K562 (cell line): ENCODE measurements around the gene CDC14A. TPM values are rescaled to one million over a fixed set of nuclear protein-coding genes. Genes with fewer than 3 reads are reported as not detected.
A peak's percentile ranks its signal among the peaks of the same experiment; 100 is the strongest.

ENCODE experiments used
- COPS2 ChIP-seq: fragments of 450-650 bp; conservative IDR thresholded peaks from 2 replicates; pipeline ENCODE4 v1.6.1; 2016; ENCODE audit warnings: mild to moderate bottlenecking, moderate library complexity
- ELF2 ChIP-seq: fragments of 250-450 bp; sonication (Bioruptor Pico); IDR thresholded peaks from 2 replicates; pipeline ENCODE4 v1.5.0; 2021; ENCODE audit warnings: mild to moderate bottlenecking
- FUS ChIP-seq: fragments of 200-400 bp; formaldehyde crosslinking; optimal IDR thresholded peaks from 2 replicates; pipeline ENCODE3; 2017; ENCODE audit warnings: low read depth, low read length
- HCFC1 ChIP-seq: IDR thresholded peaks from 2 replicates; pipeline ENCODE4 v1.6.1; 2012; ENCODE audit warnings: low read depth, low read length, improper control_type of control experiment
- HMG20A ChIP-seq: fragments of 450-650 bp; formaldehyde crosslinking; conservative IDR thresholded peaks from 2 replicates; pipeline ENCODE4 v1.4.0; 2020; ENCODE audit warnings: mild to moderate bottlenecking, mixed read lengths
- NR4A1 ChIP-seq, 2 experiments: fragments of 250-450 bp in 1 of 2; fragments of 450-650 bp in 1 of 2; sonication (Bioruptor Pico) in 1 of 2; IDR thresholded peaks; 2 replicates each; pipeline versions ENCODE4 v1.4.0 to v1.6.1; 2016 to 2020; ENCODE audit warnings: mild to moderate bottlenecking in 2 of 2, missing compliant biosample characterization in 1 of 2, missing genetic modification characterization in 1 of 2, moderate library complexity in 1 of 2
- XRCC3 ChIP-seq: fragments of 450-650 bp; IDR thresholded peaks from 2 replicates; pipeline ENCODE4 v1.6.1; 2017; ENCODE audit warnings: mild to moderate bottlenecking, moderate library complexity
- ZNF785 ChIP-seq: fragments of 250-450 bp; sonication (Bioruptor Pico); IDR thresholded peaks from 2 replicates; pipeline ENCODE4 v1.4.0; 2020; ENCODE audit warnings: mild to moderate bottlenecking
- polyA plus RNA-seq, 8 experiments: library from polyadenylated mRNA; depleted of rRNA in 4 of 8; stranded (reverse) in 5 of 8; unstranded in 3 of 8; fragments of >200 nt; fragmentation: Nextera tagmentation in 2 of 8; fragmentation: Illumina TruSeq in 1 of 8; extraction: Ambion mirVana in 2 of 8; extraction: Trizol in 1 of 8; gene quantifications; 2 replicates each; pipeline versions ENCODE4 v1.2.1 to v1.2.3, GENCODE V29; 2011 to 2014; ENCODE audit warnings: inconsistent platforms in 1 of 8, missing spikeins in 1 of 8
- total RNA-seq, 7 experiments: library from RNA; depleted of rRNA in 6 of 7; stranded (reverse); fragments of >200 nt in 6 of 7; fragmentation: Illumina TruSeq in 2 of 7; extraction: Trizol in 2 of 7; gene quantifications; 2 replicates each; pipeline versions ENCODE4 v1.2.1 to v1.2.3, GENCODE V29; 2011 to 2021; ENCODE audit warnings: low replicate concordance in 1 of 7
- TF ChIP-seq, protein P1 (sequence below): sonication (generic); formaldehyde crosslinking; IDR thresholded peaks from 2 replicates; pipeline ENCODE4 v1.8.0; 2022; ENCODE audit warnings: mild to moderate bottlenecking, missing genetic modification reagents
- TF ChIP-seq, protein P2 (sequence below): fragments of 450-650 bp; formaldehyde crosslinking; IDR thresholded peaks from 2 replicates; pipeline ENCODE4 v1.4.0; 2020; ENCODE audit warnings: mild to moderate bottlenecking, moderate library complexity
- TF ChIP-seq, protein P3 (sequence below), 2 experiments: fragments of 450-650 bp; formaldehyde crosslinking in 1 of 2; IDR thresholded peaks; 2 replicates each; pipeline versions ENCODE4 v1.4.0 to v1.6.1; 2014 to 2020; ENCODE audit warnings: mild to moderate bottlenecking in 2 of 2, borderline replicate concordance in 1 of 2, low read depth in 1 of 2
- TF ChIP-seq, protein P4 (sequence below): sonication (generic); formaldehyde crosslinking; IDR thresholded peaks from 2 replicates; pipeline ENCODE4 v1.8.0; 2022; ENCODE audit warnings: mild to moderate bottlenecking, missing genetic modification reagents
- TF ChIP-seq, protein P5 (sequence below), 2 experiments: fragments of 450-650 bp in 1 of 2; sonication (generic) in 1 of 2; formaldehyde crosslinking in 1 of 2; IDR thresholded peaks in 1 of 2; conservative IDR thresholded peaks in 1 of 2; 2 replicates each; pipeline versions ENCODE4 v1.6.1 to v1.8.1; 2016 to 2023; ENCODE audit warnings: mild to moderate bottlenecking in 2 of 2, moderate library complexity in 2 of 2, inconsistent platforms in 1 of 2, missing genetic modification reagents in 1 of 2

Gene CDC14A
- total and polyA plus RNA-seq, 9 of the 15 experiments (the other 6 are each of a cell fraction or from before 2014, with no cell fraction given): 17.0 to 74.3 (median 33.4) TPM

DNA sequence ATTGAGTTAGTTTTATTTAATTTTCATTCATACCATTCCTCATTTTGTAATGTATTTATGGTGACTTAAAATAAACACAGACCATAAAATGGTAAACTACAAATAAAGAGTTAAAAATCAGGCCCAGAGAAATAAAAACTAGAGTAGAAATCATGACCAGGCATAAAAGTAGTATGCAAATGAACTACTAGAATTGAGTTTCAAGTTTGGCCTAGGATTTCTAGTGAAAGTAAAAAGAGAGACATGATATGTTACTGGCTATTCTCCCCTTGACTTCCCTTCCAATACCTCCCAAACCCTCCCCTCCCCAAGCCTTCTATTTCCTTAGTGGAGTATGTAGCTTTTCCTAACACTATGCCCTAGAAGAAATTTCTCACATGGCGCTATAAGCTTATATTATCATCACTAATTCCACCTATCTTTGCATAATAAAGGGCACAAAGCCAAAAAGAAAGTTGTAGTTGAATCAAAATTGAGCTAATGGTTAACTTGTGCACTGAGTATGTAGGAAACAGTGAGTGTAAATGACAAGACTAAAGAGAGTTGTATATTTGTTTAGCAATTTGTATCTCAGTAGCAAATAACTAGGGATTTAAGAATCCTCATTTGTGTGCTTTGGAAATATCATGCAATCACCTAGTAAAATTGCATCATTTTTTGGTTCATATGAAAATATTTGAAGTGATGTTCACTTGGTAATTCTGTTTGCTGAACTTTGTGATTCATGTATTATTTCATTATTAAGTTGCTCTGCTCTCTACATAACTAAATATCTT is 29.7 kb upstream of the CDC14A start (continued):
- TF ChIP-seq, protein P1, sequence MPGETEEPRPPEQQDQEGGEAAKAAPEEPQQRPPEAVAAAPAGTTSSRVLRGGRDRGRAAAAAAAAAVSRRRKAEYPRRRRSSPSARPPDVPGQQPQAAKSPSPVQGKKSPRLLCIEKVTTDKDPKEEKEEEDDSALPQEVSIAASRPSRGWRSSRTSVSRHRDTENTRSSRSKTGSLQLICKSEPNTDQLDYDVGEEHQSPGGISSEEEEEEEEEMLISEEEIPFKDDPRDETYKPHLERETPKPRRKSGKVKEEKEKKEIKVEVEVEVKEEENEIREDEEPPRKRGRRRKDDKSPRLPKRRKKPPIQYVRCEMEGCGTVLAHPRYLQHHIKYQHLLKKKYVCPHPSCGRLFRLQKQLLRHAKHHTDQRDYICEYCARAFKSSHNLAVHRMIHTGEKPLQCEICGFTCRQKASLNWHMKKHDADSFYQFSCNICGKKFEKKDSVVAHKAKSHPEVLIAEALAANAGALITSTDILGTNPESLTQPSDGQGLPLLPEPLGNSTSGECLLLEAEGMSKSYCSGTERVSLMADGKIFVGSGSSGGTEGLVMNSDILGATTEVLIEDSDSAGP (CRISPR knock-in tag): no peak
- TF ChIP-seq HMG20A (CRISPR knock-in tag) (no peak), ELF2 (no peak), XRCC3 (no peak), COPS2 (no peak), HCFC1 (no peak), NR4A1 (CRISPR knock-in tag; IDR thresholded peaks at IDR 0.05) (no peak), NR4A1 (tag; IDR thresholded peaks at IDR 0.05) (0 out of 2 replicates have a peak, but pooled peaks have one; percentile 39), FUS (no peak), ZNF785 (CRISPR knock-in tag) (no peak)
- TF ChIP-seq, protein P2, sequence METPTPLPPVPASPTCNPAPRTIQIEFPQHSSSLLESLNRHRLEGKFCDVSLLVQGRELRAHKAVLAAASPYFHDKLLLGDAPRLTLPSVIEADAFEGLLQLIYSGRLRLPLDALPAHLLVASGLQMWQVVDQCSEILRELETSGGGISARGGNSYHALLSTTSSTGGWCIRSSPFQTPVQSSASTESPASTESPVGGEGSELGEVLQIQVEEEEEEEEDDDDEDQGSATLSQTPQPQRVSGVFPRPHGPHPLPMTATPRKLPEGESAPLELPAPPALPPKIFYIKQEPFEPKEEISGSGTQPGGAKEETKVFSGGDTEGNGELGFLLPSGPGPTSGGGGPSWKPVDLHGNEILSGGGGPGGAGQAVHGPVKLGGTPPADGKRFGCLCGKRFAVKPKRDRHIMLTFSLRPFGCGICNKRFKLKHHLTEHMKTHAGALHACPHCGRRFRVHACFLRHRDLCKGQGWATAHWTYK (CRISPR knock-in tag): no peak
- TF ChIP-seq, protein P3, sequence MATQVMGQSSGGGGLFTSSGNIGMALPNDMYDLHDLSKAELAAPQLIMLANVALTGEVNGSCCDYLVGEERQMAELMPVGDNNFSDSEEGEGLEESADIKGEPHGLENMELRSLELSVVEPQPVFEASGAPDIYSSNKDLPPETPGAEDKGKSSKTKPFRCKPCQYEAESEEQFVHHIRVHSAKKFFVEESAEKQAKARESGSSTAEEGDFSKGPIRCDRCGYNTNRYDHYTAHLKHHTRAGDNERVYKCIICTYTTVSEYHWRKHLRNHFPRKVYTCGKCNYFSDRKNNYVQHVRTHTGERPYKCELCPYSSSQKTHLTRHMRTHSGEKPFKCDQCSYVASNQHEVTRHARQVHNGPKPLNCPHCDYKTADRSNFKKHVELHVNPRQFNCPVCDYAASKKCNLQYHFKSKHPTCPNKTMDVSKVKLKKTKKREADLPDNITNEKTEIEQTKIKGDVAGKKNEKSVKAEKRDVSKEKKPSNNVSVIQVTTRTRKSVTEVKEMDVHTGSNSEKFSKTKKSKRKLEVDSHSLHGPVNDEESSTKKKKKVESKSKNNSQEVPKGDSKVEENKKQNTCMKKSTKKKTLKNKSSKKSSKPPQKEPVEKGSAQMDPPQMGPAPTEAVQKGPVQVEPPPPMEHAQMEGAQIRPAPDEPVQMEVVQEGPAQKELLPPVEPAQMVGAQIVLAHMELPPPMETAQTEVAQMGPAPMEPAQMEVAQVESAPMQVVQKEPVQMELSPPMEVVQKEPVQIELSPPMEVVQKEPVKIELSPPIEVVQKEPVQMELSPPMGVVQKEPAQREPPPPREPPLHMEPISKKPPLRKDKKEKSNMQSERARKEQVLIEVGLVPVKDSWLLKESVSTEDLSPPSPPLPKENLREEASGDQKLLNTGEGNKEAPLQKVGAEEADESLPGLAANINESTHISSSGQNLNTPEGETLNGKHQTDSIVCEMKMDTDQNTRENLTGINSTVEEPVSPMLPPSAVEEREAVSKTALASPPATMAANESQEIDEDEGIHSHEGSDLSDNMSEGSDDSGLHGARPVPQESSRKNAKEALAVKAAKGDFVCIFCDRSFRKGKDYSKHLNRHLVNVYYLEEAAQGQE (IDR thresholded peaks at IDR 0.05; ENCODE audit: borderline replicate concordance): no peak
- TF ChIP-seq, protein P3 (CRISPR knock-in tag; IDR thresholded peaks at IDR 0.05; ENCODE audit: low read depth): no peak
- TF ChIP-seq, protein P4, sequence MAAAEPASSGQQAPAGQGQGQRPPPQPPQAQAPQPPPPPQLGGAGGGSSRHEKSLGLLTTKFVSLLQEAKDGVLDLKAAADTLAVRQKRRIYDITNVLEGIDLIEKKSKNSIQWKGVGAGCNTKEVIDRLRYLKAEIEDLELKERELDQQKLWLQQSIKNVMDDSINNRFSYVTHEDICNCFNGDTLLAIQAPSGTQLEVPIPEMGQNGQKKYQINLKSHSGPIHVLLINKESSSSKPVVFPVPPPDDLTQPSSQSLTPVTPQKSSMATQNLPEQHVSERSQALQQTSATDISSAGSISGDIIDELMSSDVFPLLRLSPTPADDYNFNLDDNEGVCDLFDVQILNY (CRISPR knock-in tag): no peak
- TF ChIP-seq, protein P5, sequence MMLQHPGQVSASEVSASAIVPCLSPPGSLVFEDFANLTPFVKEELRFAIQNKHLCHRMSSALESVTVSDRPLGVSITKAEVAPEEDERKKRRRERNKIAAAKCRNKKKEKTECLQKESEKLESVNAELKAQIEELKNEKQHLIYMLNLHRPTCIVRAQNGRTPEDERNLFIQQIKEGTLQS (IDR thresholded peaks at IDR 0.05): peak; percentile 93
- TF ChIP-seq, protein P5 (CRISPR knock-in tag; conservative IDR thresholded peaks at IDR 0.05): no peak
